Neural cell (in vitro differentiated cells): Measurements from ENCODE around the gene CCDC83.

ENCODE experiments used
- CTCF ChIP-seq: fragments of 450-650 bp; IDR thresholded peaks from 2 replicates; pipeline ENCODE4 v1.5.1; 2014; ENCODE audit warnings: antibody characterized with exemption, mild to moderate bottlenecking, moderate library complexity; ENCODE audit not compliant: poor library complexity, severe bottlenecking
- EP300 ChIP-seq: fragments of 450-650 bp; conservative IDR thresholded peaks from 2 replicates; pipeline ENCODE4 v1.6.1; 2014; ENCODE audit warnings: antibody characterized with exemption, mild to moderate bottlenecking, moderate library complexity; ENCODE audit not compliant: poor library complexity, severe bottlenecking
- MXI1 ChIP-seq: fragments of 450-650 bp; conservative IDR thresholded peaks from 2 replicates; pipeline ENCODE4 v1.6.1; 2014; ENCODE audit warnings: antibody characterized with exemption, mild to moderate bottlenecking; ENCODE audit not compliant: poor library complexity, severe bottlenecking
- POLR2AphosphoS5 ChIP-seq: IDR thresholded peaks from 2 replicates; pipeline ENCODE4 v1.6.1; 2012
- REST ChIP-seq: IDR thresholded peaks from 2 replicates; pipeline ENCODE4 v1.6.1; 2012; ENCODE audit warnings: borderline replicate concordance
- SMC3 ChIP-seq: fragments of 450-650 bp; conservative IDR thresholded peaks from 2 replicates; pipeline ENCODE4 v1.6.1; 2014; ENCODE audit warnings: antibody characterized with exemption, mild to moderate bottlenecking, moderate library complexity; ENCODE audit not compliant: poor library complexity

- TF ChIP-seq EP300 (no peak), CTCF (no peak), POLR2AphosphoS5 (no peak), REST (no peak), MXI1 (no peak), SMC3 (no peak)
Observed at GRCh38 chr11:85961130-85961529, 105.9 kb downstream of the CCDC83 start.
